ENCODE measurements around the gene NHSL2.

DNA sequence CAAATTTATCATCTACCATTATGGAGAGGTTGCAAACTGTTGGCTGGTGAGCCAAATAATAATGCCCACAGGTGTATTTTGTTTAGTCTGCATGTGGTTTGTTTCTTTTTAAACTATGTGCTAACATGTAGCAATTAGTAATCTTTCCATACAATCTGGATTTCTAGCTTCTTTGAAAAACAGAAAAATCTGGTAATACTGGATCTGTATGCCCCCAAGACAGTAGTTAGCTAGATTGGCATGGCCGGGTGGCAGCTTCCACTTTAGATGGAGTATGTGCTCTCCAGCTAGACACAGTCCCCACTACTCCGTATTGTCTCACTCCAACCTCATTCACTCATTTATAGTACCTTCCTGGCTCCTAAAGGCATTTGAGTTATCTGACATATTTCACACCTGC is 91.3 kb downstream of the NHSL2 start:
- TF ChIP-seq POLR2AphosphoS5 (IDR thresholded peaks at IDR 0.05): no peak
- TF ChIP-seq, protein P1, sequence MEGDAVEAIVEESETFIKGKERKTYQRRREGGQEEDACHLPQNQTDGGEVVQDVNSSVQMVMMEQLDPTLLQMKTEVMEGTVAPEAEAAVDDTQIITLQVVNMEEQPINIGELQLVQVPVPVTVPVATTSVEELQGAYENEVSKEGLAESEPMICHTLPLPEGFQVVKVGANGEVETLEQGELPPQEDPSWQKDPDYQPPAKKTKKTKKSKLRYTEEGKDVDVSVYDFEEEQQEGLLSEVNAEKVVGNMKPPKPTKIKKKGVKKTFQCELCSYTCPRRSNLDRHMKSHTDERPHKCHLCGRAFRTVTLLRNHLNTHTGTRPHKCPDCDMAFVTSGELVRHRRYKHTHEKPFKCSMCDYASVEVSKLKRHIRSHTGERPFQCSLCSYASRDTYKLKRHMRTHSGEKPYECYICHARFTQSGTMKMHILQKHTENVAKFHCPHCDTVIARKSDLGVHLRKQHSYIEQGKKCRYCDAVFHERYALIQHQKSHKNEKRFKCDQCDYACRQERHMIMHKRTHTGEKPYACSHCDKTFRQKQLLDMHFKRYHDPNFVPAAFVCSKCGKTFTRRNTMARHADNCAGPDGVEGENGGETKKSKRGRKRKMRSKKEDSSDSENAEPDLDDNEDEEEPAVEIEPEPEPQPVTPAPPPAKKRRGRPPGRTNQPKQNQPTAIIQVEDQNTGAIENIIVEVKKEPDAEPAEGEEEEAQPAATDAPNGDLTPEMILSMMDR (IDR thresholded peaks at IDR 0.05 in 8 of 11, conservative IDR thresholded peaks at IDR 0.05 in 3 of 11): no peak
- TF ChIP-seq POLR2A (IDR thresholded peaks at IDR 0.05): no peak

All from spleen (tissue), 7 donors.